ENCODE results near the gene BTN1A1. TPM values are rescaled to one million over a fixed set of nuclear protein-coding genes. Genes with fewer than 3 reads are reported as not detected.
A peak's percentile ranks its signal among the peaks of the same experiment; 100 is the strongest.

BTN1A1 gene
- total and polyA plus RNA-seq, 8 donors: not detected

- peak in 2 of 3 donors; percentile 35 to 66 for TF ChIP-seq POLR2AphosphoS5 (IDR thresholded peaks at IDR 0.05)
- no peak for TF ChIP-seq EP300 (IDR thresholded peaks at IDR 0.05)
- WGBS, 5 donors: 0 to 2% (median 1%) methylated on average over 28 of the region's 28 CpGs
- Histone ChIP-seq H3K4me1 (peaks cover 11 to 34% (median 20%) of the 10 kb centered on the region in 4 donors), H3K4me3 (peak overlapping the region; percentile 51 to 67 (median 58)), H3K36me3 (no peaks in the 10 kb centered on the region), H3K27ac (peak overlapping the region; percentile 13 to 86 (median 81)), H3K9me3 (no peaks in the 10 kb centered on the region), H3K27me3 (no peaks in the 10 kb centered on the region)
- peak; percentile 89 to 96 for DNase-seq
- intact Hi-C loops (cut with DNase I; ENCODE audit: low total_unique reads): no loop called here
Observed at GRCh38 chr6:26532699-26533531, 32.8 kb downstream of the BTN1A1 start.

GRCh38 chr6:26533532-26533931 lies 33.4 kb downstream of the BTN1A1 start:
- Histone ChIP-seq H3K4me1 (peaks cover 11 to 34% (median 21%) of the 10 kb centered on the region in 4 donors), H3K4me3 (peak overlapping the region; percentile 51 to 67 (median 58)), H3K27ac (peak overlapping the region in 4 of 5 donors; percentile 56 to 86 (median 83)), H3K9me3 (no peaks in the 10 kb centered on the region), H3K36me3 (no peaks in the 10 kb centered on the region), H3K27me3 (no peaks in the 10 kb centered on the region)
- intact Hi-C loops (cut with DNase I; ENCODE audit: low total_unique reads): no loop called here
- TF ChIP-seq POLR2A (IDR thresholded peaks at IDR 0.05): no peak
- no peak for TF ChIP-seq EP300 (IDR thresholded peaks at IDR 0.05)
- TF ChIP-seq, protein P1, sequence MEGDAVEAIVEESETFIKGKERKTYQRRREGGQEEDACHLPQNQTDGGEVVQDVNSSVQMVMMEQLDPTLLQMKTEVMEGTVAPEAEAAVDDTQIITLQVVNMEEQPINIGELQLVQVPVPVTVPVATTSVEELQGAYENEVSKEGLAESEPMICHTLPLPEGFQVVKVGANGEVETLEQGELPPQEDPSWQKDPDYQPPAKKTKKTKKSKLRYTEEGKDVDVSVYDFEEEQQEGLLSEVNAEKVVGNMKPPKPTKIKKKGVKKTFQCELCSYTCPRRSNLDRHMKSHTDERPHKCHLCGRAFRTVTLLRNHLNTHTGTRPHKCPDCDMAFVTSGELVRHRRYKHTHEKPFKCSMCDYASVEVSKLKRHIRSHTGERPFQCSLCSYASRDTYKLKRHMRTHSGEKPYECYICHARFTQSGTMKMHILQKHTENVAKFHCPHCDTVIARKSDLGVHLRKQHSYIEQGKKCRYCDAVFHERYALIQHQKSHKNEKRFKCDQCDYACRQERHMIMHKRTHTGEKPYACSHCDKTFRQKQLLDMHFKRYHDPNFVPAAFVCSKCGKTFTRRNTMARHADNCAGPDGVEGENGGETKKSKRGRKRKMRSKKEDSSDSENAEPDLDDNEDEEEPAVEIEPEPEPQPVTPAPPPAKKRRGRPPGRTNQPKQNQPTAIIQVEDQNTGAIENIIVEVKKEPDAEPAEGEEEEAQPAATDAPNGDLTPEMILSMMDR (IDR thresholded peaks at IDR 0.05): no peak
- no peak for TF ChIP-seq POLR2AphosphoS5 (IDR thresholded peaks at IDR 0.05)
- 0 to 11% (median 4%) methylated on average over 1 of the region's 1 CpG for WGBS, 5 donors
- DNase-seq: no peak

DNA sequence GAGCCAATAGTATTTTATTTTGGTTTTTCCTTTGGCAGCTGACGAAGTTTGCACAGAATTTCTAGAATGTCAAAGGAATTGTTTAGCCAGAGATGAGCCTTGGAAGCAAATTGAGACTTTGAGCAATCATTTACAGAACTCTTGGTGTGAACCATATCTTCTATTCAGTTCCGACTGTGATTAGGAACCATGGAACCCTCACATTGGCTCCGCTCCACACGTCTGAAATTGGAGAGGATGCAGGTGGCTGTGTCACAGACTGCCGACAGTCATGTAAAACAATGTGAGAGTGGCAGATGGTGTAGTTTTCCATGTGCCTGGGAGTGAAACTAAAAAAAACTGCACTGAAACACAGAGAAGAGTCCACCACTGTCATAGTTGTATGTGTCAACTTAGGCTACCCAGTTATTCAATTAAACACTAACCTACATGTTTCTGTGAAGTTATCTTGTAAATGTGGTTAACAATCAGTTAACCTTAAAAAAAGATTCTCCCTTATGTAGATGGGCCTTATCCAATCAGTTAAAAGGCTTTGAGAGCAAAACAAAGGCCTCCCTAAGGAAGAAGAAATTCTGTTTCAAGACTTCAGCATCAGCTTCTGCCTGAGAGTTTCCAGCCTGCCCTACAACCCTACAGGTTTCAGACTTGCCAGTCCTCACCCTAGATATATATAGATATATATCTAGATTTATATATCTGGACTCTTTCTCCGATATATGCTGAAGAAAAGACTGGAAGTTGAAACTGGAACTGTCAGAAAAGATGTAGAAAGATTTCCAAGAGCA lies 34.8 kb downstream of the BTN1A1 start:
- H3K4me1 ChIP-seq: peaks cover 19 to 47% (median 33%) of the 10 kb centered on the region in 4 donors
- peak in 1 of 2 donors; percentile 46 for DNase-seq
- H3K9me3 ChIP-seq: no peaks in the 10 kb centered on the region
- no peaks in the 10 kb centered on the region for H3K27me3 ChIP-seq
- WGBS, 5 donors: 71 to 81% (median 79%) methylated on average over 6 of the region's 6 CpGs
- H3K27ac ChIP-seq: peak overlapping the region in 1 of 5 donors; percentile 95
- TF ChIP-seq EP300 (IDR thresholded peaks at IDR 0.05): no peak
- no peak for TF ChIP-seq POLR2A (IDR thresholded peaks at IDR 0.05)
- no peak overlapping the region for H3K4me3 ChIP-seq
- H3K36me3 ChIP-seq: no peaks in the 10 kb centered on the region
- intact Hi-C loops (cut with DNase I; ENCODE audit: low total_unique reads): no loop called here

DNA sequence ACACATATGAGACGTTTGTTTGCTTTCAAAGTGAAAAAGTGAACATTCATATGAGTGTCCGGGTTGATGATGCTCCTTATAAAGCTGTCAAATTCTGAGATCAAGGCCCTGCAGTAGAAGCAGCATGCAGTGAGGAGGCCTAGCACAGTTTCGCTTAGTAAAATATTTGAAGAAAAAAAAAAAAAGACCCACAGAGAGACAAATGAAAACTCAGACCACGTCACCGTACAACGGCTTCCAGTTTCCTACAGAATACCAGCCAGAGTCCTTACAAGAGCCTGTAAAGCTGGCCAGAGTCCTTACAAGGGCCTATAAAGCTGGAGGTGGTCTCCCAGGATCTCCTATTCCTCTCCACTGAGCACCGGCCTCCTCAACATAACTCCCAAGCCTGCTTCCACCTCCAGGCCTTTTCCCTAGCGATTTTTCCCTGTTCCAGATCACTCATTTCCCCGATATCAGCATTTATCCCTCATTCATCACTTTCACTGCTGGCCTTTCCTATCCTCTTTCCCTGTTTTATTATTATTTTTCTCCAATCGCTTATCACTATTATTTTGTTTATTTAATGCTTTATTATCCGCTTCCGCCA lies 36.6 kb downstream of the BTN1A1 start:
- no peaks in the 10 kb centered on the region for H3K9me3 ChIP-seq
- WGBS, 5 donors: 8 to 14% (median 10%) methylated on average over 12 of the region's 12 CpGs
- DNase-seq: peak in 1 of 2 donors; percentile 83
- peaks cover 19 to 61% (median 40%) of the 10 kb centered on the region in 4 donors for H3K4me1 ChIP-seq
- intact Hi-C loops (cut with DNase I; ENCODE audit: low total_unique reads): no loop called here
- H3K4me3 ChIP-seq: peak overlapping the region; percentile 68 to 85 (median 76)
- peaks cover 0 to 9% (median 3%) of the 10 kb centered on the region in 4 donors for H3K36me3 ChIP-seq
- peak overlapping the region; percentile 73 to 95 (median 93) for H3K27ac ChIP-seq
- H3K27me3 ChIP-seq: no peaks in the 10 kb centered on the region
- TF ChIP-seq POLR2A (IDR thresholded peaks at IDR 0.05) (no peak), POLR2AphosphoS5 (IDR thresholded peaks at IDR 0.05) (no peak), EP300 (IDR thresholded peaks at IDR 0.05) (no peak)
- TF ChIP-seq, protein P1 (IDR thresholded peaks at IDR 0.05): no peak
